Measurements from ENCODE around the gene SIGLEC6. TPM values are rescaled to one million over a fixed set of nuclear protein-coding genes. Genes with fewer than 3 reads are reported as not detected.

The SIGLEC6 gene
- total RNA-seq, 1 experiment from 2014 or later, result not detected

DNA sequence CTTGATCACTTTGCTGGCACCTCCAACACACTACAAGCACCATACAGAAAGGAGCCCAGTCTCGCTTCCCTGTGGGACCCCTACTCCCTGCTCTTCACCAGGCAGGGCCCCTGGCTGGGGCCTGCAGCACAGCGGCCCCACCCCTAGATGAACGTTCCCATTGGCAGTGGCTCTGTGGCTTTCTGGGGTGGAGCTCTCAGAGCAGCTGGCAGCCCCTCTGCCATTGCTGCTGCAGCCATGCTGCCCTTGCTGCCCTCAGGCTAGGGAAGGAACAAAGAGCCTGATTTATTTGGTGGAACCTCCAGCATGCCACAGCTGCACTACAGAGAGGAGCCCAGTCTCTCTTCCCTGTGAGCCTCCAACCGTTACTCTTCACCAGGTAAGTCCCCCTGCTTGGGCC, 5.8 kb downstream of the SIGLEC6 start:
- no TSS peak for BruUV-seq (replicated peaks)
- Histone ChIP-seq H3K36me3 (ENCODE audit: control insufficient read depth in 1 of 2, insufficient read depth in 2 of 2, low read length in 2 of 2) (no peaks in the 10 kb centered on the region), H3K4me2 (ENCODE audit: low read length) (no peak overlapping the region), H3K4me1 (ENCODE audit: control insufficient read depth in 1 of 2, insufficient read depth in 2 of 2, low read length in 2 of 2) (no peaks in the 10 kb centered on the region), H3K9me3 (ENCODE audit: control insufficient read depth in 1 of 2, insufficient read depth in 1 of 2, low read depth in 1 of 2, low read length in 2 of 2) (no peaks in the 10 kb centered on the region; a peak in 1 of 4 replicates), H4K20me1 (ENCODE audit: insufficient read depth) (no peaks in the 10 kb centered on the region), H3K9ac (ENCODE audit: low read length) (no peak overlapping the region), H3K27me3 (ENCODE audit: insufficient read depth, low read length) (peaks cover 56% of the 10 kb centered on the region), H3K4me3 (replicated peaks in 1 of 2; ENCODE audit: low read depth in 1 of 2, low read length in 2 of 2) (no peak overlapping the region), H2AFZ (ENCODE audit: low read depth, low read length, poor library complexity, severe bottlenecking) (no peak overlapping the region), H3K79me2 (ENCODE audit: insufficient read depth, low read length) (no peaks in the 10 kb centered on the region), H3K27ac (ENCODE audit: low read depth, low read length) (no peak overlapping the region), H3K9me2 (ENCODE audit: insufficient read depth) (no peaks in the 10 kb centered on the region)
- POLR2A ChIA-PET, result no interaction called here
- intact Hi-C loops (cut with micrococcal nuclease), result no loop called here
- CTCF ChIA-PET, result no interaction called here
- DNase-seq (ENCODE audit: low read depth, low spot score) (no peak), ATAC-seq (no peak)
- RAD21 ChIA-PET (ENCODE audit: low non-redundant PET in 1 of 2, low total read pairs in 2 of 2, uncharacterized antibody in 2 of 2, unreplicated experiment in 2 of 2), result no interaction called here
- no peak for TF ChIP-seq TCF7L2 (IDR thresholded peaks at IDR 0.05; ENCODE audit: borderline replicate concordance, extremely low read depth, insufficient read depth, insufficient read length)
- TF ChIP-seq, protein P1, sequence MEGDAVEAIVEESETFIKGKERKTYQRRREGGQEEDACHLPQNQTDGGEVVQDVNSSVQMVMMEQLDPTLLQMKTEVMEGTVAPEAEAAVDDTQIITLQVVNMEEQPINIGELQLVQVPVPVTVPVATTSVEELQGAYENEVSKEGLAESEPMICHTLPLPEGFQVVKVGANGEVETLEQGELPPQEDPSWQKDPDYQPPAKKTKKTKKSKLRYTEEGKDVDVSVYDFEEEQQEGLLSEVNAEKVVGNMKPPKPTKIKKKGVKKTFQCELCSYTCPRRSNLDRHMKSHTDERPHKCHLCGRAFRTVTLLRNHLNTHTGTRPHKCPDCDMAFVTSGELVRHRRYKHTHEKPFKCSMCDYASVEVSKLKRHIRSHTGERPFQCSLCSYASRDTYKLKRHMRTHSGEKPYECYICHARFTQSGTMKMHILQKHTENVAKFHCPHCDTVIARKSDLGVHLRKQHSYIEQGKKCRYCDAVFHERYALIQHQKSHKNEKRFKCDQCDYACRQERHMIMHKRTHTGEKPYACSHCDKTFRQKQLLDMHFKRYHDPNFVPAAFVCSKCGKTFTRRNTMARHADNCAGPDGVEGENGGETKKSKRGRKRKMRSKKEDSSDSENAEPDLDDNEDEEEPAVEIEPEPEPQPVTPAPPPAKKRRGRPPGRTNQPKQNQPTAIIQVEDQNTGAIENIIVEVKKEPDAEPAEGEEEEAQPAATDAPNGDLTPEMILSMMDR (IDR thresholded peaks at IDR 0.05 in 2 of 3, conservative IDR thresholded peaks at IDR 0.05 in 1 of 3; ENCODE audit: borderline replicate concordance in 1 of 3, insufficient read depth in 1 of 3, low read depth in 2 of 3, low read length in 2 of 3), result no peak
- TF ChIP-seq, protein P2, sequence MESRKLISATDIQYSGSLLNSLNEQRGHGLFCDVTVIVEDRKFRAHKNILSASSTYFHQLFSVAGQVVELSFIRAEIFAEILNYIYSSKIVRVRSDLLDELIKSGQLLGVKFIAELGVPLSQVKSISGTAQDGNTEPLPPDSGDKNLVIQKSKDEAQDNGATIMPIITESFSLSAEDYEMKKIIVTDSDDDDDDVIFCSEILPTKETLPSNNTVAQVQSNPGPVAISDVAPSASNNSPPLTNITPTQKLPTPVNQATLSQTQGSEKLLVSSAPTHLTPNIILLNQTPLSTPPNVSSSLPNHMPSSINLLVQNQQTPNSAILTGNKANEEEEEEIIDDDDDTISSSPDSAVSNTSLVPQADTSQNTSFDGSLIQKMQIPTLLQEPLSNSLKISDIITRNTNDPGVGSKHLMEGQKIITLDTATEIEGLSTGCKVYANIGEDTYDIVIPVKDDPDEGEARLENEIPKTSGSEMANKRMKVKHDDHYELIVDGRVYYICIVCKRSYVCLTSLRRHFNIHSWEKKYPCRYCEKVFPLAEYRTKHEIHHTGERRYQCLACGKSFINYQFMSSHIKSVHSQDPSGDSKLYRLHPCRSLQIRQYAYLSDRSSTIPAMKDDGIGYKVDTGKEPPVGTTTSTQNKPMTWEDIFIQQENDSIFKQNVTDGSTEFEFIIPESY (IDR thresholded peaks at IDR 0.05; ENCODE audit: extremely low read depth, insufficient replicate concordance, low read length), result no peak
- TF ChIP-seq EZH2phosphoT487 (IDR thresholded peaks at IDR 0.05; ENCODE audit: borderline replicate concordance), result no peak
- TF ChIP-seq SRF (IDR thresholded peaks at IDR 0.05; ENCODE audit: low read depth), result no peak
- no peak for TF ChIP-seq POLR2AphosphoS5 (IDR thresholded peaks at IDR 0.05; ENCODE audit: low read depth, low read length)
- no peak for TF ChIP-seq JUND (IDR thresholded peaks at IDR 0.05)
- TF ChIP-seq, protein P3, sequence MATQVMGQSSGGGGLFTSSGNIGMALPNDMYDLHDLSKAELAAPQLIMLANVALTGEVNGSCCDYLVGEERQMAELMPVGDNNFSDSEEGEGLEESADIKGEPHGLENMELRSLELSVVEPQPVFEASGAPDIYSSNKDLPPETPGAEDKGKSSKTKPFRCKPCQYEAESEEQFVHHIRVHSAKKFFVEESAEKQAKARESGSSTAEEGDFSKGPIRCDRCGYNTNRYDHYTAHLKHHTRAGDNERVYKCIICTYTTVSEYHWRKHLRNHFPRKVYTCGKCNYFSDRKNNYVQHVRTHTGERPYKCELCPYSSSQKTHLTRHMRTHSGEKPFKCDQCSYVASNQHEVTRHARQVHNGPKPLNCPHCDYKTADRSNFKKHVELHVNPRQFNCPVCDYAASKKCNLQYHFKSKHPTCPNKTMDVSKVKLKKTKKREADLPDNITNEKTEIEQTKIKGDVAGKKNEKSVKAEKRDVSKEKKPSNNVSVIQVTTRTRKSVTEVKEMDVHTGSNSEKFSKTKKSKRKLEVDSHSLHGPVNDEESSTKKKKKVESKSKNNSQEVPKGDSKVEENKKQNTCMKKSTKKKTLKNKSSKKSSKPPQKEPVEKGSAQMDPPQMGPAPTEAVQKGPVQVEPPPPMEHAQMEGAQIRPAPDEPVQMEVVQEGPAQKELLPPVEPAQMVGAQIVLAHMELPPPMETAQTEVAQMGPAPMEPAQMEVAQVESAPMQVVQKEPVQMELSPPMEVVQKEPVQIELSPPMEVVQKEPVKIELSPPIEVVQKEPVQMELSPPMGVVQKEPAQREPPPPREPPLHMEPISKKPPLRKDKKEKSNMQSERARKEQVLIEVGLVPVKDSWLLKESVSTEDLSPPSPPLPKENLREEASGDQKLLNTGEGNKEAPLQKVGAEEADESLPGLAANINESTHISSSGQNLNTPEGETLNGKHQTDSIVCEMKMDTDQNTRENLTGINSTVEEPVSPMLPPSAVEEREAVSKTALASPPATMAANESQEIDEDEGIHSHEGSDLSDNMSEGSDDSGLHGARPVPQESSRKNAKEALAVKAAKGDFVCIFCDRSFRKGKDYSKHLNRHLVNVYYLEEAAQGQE (IDR thresholded peaks at IDR 0.05; ENCODE audit: low read depth), result no peak
- TF ChIP-seq EGR1 (IDR thresholded peaks at IDR 0.05; ENCODE audit: low read depth), result no peak
- TF ChIP-seq, protein P4, sequence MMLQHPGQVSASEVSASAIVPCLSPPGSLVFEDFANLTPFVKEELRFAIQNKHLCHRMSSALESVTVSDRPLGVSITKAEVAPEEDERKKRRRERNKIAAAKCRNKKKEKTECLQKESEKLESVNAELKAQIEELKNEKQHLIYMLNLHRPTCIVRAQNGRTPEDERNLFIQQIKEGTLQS (IDR thresholded peaks at IDR 0.05), result no peak
- no peak for TF ChIP-seq SIN3A (IDR thresholded peaks at IDR 0.05; ENCODE audit: low read depth)
- no peak for TF ChIP-seq RAD21 (IDR thresholded peaks at IDR 0.05; ENCODE audit: low read depth)
- no peak for TF ChIP-seq SP1 (IDR thresholded peaks at IDR 0.05; ENCODE audit: low read depth)
- TF ChIP-seq, protein P5, sequence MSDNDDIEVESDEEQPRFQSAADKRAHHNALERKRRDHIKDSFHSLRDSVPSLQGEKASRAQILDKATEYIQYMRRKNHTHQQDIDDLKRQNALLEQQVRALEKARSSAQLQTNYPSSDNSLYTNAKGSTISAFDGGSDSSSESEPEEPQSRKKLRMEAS (IDR thresholded peaks at IDR 0.05), result no peak
- no peak for TF ChIP-seq CBX3 (IDR thresholded peaks at IDR 0.05; ENCODE audit: low read depth)
- TF ChIP-seq POLR2A (IDR thresholded peaks at IDR 0.05; ENCODE audit: borderline replicate concordance, extremely low read depth, insufficient read depth, insufficient read length), result no peak
- no peak for TF ChIP-seq FOSL1 (IDR thresholded peaks at IDR 0.05; ENCODE audit: low read depth)

All from HCT116 (cell line).